Muscle of leg (tissue), 11 donors: ENCODE measurements around the gene SDK2. TPM values are rescaled to one million over a fixed set of nuclear protein-coding genes. Genes with fewer than 3 reads are reported as not detected.
A peak's percentile ranks its signal among the peaks of the same experiment; 100 is the strongest.
"Not testable (repeated sequence)": the region's sequence is repeated elsewhere in the genome, so short reads cannot be mapped to it uniquely, and the experiment has no call there.

Experiments used
- DNase-seq: peaks from one replicate; pipeline ENCODE4 v3.0.0; 2013
- H3K27ac ChIP-seq: one replicate; pipeline ENCODE4 v1.5.1; 2013; ENCODE audit warnings: mild to moderate bottlenecking, low read length, control low read depth
- H3K27me3 ChIP-seq: one replicate; pipeline ENCODE4 v1.6.1; 2013; ENCODE audit warnings: low read length; ENCODE audit not compliant: control insufficient read depth, insufficient read depth
- H3K36me3 ChIP-seq: one replicate; pipeline ENCODE4 v1.6.1; 2013; ENCODE audit warnings: low read length; ENCODE audit not compliant: control insufficient read depth, insufficient read depth
- H3K4me1 ChIP-seq: one replicate; pipeline ENCODE4 v1.6.1; 2013; ENCODE audit warnings: low read length; ENCODE audit not compliant: control insufficient read depth, insufficient read depth
- H3K4me3 ChIP-seq: one replicate; pipeline ENCODE4 v1.5.1; 2013; ENCODE audit warnings: low read length, control low read depth
- H3K9me3 ChIP-seq: replicated peaks from 2 replicates; pipeline ENCODE4 v1.6.1; 2013; ENCODE audit warnings: low read depth, low read length; ENCODE audit not compliant: control insufficient read depth
- WGBS: methylation state at CpG from one replicate; pipeline ENCODE4 v1.1.5; 2013; ENCODE audit warnings: missing lambda C conversion rate; ENCODE audit not compliant: insufficient coverage; 5-methylcytosine and 5-hydroxymethylcytosine counted together
- polyA plus RNA-seq, 8 donors: library from polyadenylated mRNA; unstranded; fragments of 120-200 nt; gene quantifications; one replicate each; pipeline versions ENCODE4 v1.2.1 to v1.2.3, GENCODE V29; 2013; ENCODE audit warnings: inconsistent platforms in 1 of 8, low replicate concordance in 1 of 8; ENCODE audit not compliant: insufficient read length in 8 of 8, insufficient read depth in 1 of 8
- total RNA-seq: library from RNA; stranded (reverse); fragments of 120-200 nt; gene quantifications from one replicate; pipeline ENCODE4 v1.2.4, GENCODE V29; 2013

SDK2 gene
- total and polyA plus RNA-seq, 9 donors = 18.2 to 40.6 (median 25.8) TPM

DNA sequence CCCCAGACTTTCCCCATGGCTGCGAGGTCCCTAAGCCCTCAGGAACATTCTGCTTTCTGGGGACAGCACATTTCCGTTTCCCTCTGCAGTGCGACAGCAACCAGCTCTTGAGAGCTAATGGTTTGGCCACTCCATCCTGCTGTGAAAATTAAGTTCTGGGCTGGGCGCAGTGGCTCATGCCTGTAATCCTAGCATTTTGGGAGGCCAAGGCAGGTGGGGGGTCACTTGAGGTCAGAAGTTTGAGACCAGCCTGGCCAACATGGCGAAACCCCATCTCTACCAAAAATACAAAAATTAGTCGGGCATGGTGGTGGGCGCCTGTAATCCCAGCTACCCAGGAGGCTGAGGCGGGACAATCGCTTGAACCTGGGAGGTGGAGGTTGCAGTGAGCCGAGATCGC is 331.4 kb downstream of the SDK2 start:
- not testable (repeated sequence) for DNase-seq, H3K27me3 ChIP-seq, H3K9me3 ChIP-seq, H3K27ac ChIP-seq, H3K4me3 ChIP-seq, H3K36me3 ChIP-seq
- 68% methylated on average over 3 of the region's 11 CpGs for WGBS
- peaks cover 45% of the 10 kb centered on the region for H3K4me1 ChIP-seq

DNA sequence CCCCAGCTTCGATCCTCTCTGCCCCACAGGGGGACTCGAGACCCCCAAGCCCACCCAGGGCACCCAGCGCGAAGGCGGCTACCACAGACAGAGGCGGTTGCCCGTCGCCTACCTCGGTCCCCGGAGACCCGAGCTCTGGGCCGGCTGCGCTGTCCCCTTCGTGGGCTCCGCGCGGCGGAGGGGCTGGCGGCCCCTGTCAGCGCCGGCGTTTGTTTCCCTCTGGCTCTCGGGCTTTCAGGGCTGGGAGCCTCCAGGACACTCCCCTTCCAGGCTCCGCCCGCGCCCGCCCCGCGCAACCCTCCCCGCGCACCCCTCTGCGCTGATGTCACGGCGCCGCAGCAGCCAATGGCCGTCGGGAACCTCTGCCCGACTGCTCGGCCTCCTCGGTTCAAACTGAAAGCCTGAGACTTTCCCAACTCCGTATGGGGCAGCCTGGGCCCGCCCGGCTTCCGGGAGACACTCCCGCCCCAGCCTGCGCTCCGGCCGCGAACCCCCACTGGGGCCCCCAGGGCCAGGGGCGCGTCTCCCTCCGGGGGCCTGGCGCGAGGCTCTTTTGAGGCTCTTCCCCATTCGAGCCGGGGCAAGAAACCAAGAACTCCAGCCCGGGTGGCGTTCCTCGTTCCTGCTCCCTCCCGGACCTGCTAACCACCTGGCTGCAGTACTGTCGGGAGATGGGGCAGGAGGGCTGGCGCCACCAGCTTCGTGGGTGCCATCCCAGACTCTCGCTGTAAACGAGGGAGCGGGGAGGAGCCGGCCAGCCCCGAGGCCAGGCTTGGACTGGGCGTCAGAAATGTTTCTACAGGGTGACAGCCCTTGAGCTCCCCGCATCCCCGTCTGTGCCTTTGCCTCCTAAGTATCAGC is 332.2 kb downstream of the SDK2 start, which contains the start of gene CDC42EP4:
TSS of gene CDC42EP4 (minus strand) at position 221 of the 861 bp plus-strand sequence. CDS start 25,501 bp downstream, outside the sequence.
- H3K9me3 ChIP-seq = no peaks in the 10 kb centered on the region
- DNase-seq = peak; percentile 98
- no peaks in the 10 kb centered on the region for H3K27me3 ChIP-seq
- no peaks in the 10 kb centered on the region for H3K36me3 ChIP-seq
- WGBS = 1% methylated on average over 65 of the region's 71 CpGs
- peak within 1 kb of the TSS; percentile 99 for H3K4me3 ChIP-seq
- H3K4me1 ChIP-seq = peaks cover 38% of the 10 kb centered on the region
- H3K27ac ChIP-seq = peak within 1 kb of the TSS; percentile 96

DNA sequence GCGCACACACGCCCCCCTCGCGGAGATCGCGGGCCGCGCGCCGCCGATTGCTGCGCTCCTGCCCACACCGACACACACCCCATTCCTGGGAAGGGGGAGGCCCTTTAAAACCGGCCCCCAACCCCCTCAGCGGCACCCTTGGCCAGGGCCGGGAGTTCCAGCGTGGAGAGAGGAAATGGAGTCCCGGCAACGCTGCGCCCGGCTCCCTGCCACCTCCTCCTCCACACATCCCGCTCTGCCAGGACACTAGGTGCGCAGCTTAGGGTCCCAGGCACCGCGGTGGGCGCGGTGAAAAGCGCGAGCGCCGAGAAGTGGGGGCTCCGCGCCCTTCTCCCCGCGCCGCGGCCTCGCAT is 332.8 kb downstream of the SDK2 start:
- Histone ChIP-seq H3K9me3 (no peaks in the 10 kb centered on the region), H3K4me3 (peak overlapping the region; percentile 99), H3K4me1 (peaks cover 39% of the 10 kb centered on the region), H3K27me3 (no peaks in the 10 kb centered on the region), H3K27ac (peak overlapping the region; percentile 96), H3K36me3 (no peaks in the 10 kb centered on the region)
- no peak for DNase-seq
- WGBS = 0% methylated on average over 35 of the region's 38 CpGs

DNA sequence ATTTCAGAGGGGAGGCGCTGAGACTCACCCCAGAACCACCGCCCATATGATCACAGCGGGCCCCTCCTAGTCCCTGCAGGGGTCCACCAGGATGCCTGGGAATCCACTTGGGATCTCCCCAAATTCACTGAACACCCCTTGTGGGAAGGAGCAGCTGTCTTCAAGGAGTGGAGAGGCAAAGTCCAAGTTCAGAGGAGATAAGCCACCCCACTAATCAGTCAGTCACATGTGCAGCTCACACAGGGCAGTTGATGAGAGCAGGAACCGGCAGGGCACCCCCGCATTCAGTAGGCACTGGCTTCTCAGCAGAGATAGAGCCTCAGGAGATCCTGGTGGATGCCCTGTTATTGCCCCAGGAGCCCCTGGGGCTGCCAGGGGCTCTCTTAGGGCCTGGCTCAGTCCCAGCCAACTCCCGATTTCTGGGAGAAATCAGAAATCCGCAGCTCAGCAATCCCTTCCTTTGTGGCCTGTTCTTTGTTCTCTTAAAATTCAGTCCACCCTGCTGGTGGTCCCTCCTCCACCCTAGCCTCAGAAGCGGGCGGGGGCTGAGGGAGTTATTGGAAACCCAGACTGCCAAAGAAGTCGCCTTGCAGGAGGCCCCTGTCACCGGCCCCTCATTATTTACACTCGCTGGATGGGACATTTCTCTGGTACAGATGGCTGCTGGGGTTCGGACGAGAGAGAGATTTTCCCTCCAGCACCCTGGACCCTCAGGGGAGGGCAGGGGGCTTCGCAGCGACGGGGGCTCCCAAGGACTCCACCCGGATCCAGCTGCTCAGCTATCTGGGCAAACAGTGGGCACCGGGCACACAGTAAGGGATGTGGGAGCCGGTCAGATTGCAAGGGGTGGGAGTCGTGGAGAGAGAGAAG is 334.3 kb downstream of the SDK2 start:
- WGBS = 8% methylated on average over 8 of the region's 21 CpGs
- Histone ChIP-seq H3K4me3 (peak overlapping the region; percentile 99), H3K36me3 (no peaks in the 10 kb centered on the region), H3K9me3 (no peaks in the 10 kb centered on the region), H3K27me3 (no peaks in the 10 kb centered on the region), H3K27ac (peak overlapping the region; percentile 96), H3K4me1 (peaks cover 54% of the 10 kb centered on the region)
- peak; percentile 57 for DNase-seq

DNA sequence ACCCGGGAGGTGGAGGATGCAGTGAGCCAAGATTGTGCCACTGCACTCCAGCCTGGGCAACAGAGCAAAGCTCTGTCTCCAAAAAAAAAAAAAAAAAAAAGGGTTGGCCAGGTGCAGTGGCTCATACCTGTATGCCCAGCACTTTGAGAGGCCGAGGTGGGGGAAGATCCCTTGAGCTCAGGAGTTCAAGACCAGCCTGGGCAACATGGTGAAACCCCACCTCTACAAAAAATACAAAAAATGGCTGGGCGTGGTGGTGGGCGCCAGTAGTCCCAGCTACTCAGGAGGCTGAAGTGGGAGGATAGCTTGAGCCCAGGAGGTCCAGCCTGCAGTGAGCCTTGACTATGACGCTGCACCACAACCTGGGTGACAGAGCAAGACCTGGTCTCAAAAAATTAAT is 335.3 kb downstream of the SDK2 start:
- H3K4me3 ChIP-seq, H3K9me3 ChIP-seq, H3K36me3 ChIP-seq, DNase-seq, H3K27me3 ChIP-seq, H3K27ac ChIP-seq: not testable (repeated sequence)
- 86% methylated on average over 1 of the region's 5 CpGs for WGBS
- H3K4me1 ChIP-seq = peaks cover 64% of the 10 kb centered on the region

DNA sequence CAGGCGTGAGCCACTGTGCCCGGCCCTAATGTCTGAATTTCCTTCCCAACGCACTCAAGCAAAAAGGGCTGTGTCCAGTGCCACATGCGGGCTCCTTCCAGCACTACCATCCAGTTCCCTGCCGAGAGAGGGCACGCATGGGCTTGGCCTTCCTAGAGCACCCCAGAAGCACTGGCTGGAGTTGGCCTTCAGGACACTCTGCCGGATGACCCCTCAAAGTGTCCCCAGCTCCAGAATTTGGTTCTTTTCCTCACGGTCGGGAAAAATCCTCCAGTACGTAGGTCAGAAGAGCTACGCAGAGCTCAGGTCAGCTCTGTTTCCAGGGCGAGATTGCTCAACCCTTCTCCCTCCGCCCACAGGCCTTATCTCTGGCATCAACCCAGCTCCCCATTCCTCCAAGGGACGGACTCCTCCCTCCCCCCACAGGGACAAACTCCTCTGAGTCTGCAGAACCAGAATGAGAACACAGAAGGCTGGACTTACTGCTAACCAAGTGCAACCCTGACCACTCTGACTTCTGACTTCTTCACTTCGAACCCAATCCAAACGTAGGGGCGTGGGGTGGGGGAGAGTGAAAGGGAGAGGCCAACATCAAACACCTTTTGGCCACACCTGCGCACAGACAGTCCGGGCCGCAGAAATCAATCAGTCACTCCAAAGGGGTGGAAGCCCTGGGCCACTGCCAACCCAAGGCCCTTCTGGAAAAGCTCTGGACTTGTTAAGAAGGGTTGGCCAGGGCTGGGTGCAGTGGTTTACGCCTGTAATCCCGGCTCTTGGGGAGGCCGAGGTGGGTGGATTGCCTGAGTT is 336.0 kb downstream of the SDK2 start:
- no peak for DNase-seq
- Histone ChIP-seq H3K9me3 (no peaks in the 10 kb centered on the region), H3K27me3 (no peaks in the 10 kb centered on the region), H3K27ac (no peak overlapping the region), H3K36me3 (no peaks in the 10 kb centered on the region), H3K4me1 (peaks cover 65% of the 10 kb centered on the region), H3K4me3 (no peak overlapping the region)
- 77% methylated on average over 13 of the region's 23 CpGs for WGBS

DNA sequence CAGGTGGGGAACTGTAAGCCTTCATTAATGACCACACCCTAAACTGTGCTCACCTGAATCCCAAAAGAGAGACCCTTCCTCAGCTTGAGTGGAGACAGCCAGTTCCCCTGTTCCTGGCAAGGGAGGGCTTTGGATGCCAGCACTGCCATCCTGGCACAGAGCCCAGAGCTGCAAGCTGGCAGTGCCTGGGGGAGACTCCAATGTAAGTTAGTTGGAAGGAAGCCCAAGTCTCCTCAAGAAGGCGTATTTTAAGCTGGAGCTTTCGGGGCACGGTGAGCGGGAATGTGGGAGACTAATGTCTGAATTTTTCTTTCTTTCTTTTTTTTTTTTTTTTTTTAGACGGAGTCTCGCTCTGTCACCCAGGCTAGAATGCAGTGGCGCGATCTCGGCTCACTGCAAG is 337.1 kb downstream of the SDK2 start:
- no peak overlapping the region for H3K4me3 ChIP-seq
- H3K27me3 ChIP-seq = no peaks in the 10 kb centered on the region
- DNase-seq = no peak
- no CpG with 5 or more reads among the region's 9 CpGs for WGBS
- no peak overlapping the region for H3K27ac ChIP-seq
- H3K4me1 ChIP-seq = peaks cover 59% of the 10 kb centered on the region
- H3K9me3 ChIP-seq = no peaks in the 10 kb centered on the region
- H3K36me3 ChIP-seq = no peaks in the 10 kb centered on the region

DNA sequence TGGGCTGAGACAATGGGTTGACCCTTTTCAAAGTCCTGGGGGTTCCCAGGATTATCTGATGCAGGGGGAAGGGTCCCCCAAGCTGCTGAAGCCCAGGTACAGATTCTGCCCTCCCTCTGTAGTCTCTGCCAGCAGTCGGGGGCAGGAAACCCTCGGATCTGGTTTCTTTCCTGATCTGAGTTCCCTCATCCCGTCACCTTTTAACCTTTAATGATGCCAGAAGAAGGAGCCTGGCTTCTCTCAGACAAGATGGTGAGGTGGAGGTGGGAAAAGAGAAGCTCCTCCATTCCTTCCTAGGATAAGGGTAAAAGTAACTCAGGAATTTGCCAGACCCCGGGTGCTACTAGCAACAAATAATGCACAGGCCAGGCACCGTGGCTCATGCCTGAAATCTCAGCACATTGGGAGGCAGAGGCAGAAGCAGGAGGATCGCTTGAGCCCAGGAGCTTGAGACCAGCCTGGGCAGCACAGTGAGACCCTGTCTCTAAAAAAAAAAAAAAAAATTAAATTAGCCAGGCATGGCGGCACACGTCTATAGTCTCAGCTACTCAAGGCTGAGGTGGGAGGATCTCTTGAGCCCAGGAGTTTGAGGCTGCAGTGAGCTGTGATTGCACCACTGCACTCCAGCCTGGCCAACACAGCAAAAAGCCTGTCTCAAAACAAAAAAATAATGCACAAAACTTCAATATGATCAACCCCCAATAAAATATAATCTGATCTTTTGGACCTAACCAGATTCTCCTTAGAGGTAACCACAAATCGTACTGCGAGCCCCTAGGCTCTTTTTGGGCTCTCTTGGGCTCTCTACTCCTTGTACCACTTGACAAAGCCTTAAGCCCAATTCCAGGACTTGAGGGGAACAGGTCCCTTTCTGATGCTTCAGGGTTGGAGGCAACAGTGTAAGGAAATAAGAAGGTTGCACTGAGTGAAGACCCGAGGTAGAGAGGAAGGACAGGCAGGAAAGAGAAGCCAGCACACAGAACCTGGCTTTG is 338.1 kb downstream of the SDK2 start:
- Histone ChIP-seq H3K27me3 (no peaks in the 10 kb centered on the region), H3K4me3 (peak overlapping the region; percentile 32), H3K27ac (peak overlapping the region; percentile 93), H3K4me1 (peaks cover 59% of the 10 kb centered on the region), H3K9me3 (no peaks in the 10 kb centered on the region), H3K36me3 (no peaks in the 10 kb centered on the region)
- DNase-seq = no peak
- 47% methylated on average over 5 of the region's 11 CpGs for WGBS
